ENCODE results near the gene PLCB1. TPM values are rescaled to one million over a fixed set of nuclear protein-coding genes. Genes with fewer than 3 reads are reported as not detected.

Gene PLCB1
- total and polyA plus RNA-seq, 2 of the 4 experiments (the other 2 are of a cell fraction) = 5.6 to 16.1 TPM

DNA sequence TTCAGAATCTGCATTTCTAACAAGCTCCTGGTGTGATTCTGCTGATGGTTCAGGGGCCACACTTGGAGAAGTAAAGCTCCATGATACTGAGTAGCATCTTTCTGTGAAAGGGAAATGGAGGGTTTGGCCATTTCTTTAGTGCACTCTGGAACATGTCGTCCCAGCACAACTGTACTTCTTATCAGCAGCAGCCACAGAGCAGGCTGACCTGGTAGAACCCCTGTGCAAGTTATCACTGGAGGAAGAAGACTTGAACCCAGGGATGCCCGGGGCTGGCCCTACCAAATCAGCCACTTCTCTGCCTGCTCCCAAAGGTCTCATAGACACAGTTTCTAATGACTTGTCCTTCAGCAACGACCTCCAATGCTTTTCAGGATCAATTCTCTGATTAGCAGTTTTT lies 582.1 kb downstream of the PLCB1 start:
- dilution Hi-C loops (cut with HindIII; ENCODE audit: low sequenced_read_pairs, unreplicated experiment) (no loop called here), intact Hi-C loops (cut with micrococcal nuclease) (no loop called here), in situ Hi-C loops (cut with MboI; ENCODE audit: low sequenced_read_pairs) (loop anchor here (25.0 kb wide), 1 partner anchor 302 kb away; no protein-coding TSS in a partner anchor)
- no CpG with 5 or more reads among the region's 3 CpGs for WGBS, 2 experiments (ENCODE audit: extremely low coverage in 2 of 2, insufficient read length in 1 of 2)
- Histone ChIP-seq H3K27me3 (ENCODE audit: control insufficient read depth, insufficient read depth, low read length) (no peaks in the 10 kb centered on the region), H4K20me1 (ENCODE audit: insufficient read depth, low read length) (no peaks in the 10 kb centered on the region), H3K9me1 (ENCODE audit: insufficient read depth, low read length) (no peaks in the 10 kb centered on the region), H2AK9ac (replicated peaks; ENCODE audit: low read depth, low read length, poor library complexity) (no peak overlapping the region), H3K4me2 (ENCODE audit: low read depth, low read length) (no peak overlapping the region), H2BK15ac (ENCODE audit: low read depth, low read length) (no peak overlapping the region), H3K9me3 (ENCODE audit: control insufficient read depth, insufficient read depth, low read length) (no peaks in the 10 kb centered on the region), H3K27ac (ENCODE audit: insufficient read depth, low read length) (no peak overlapping the region), H3K4me3 (ENCODE audit: insufficient read depth, low read depth, low read length) (no peak overlapping the region), H2BK5ac (ENCODE audit: low read depth, low read length, poor library complexity, severe bottlenecking) (no peak overlapping the region), H3K56ac (ENCODE audit: extremely low read depth, insufficient read depth, low read length) (no peak overlapping the region), H2AK5ac (ENCODE audit: low read depth, low read length) (no peak overlapping the region), H3K9ac (ENCODE audit: low read depth, low read length) (no peak overlapping the region), H2BK20ac (ENCODE audit: low read depth, low read length) (no peak overlapping the region), H3K4me1 (ENCODE audit: control insufficient read depth, insufficient read depth, low read length) (no peaks in the 10 kb centered on the region), H2BK120ac (ENCODE audit: low read depth, low read length) (no peak overlapping the region), H4K8ac (ENCODE audit: low read depth in 2 of 2, low read length in 2 of 2) (no peak overlapping the region), H3K23ac (ENCODE audit: low read depth, low read length) (no peak overlapping the region), H3K14ac (replicated peaks; ENCODE audit: low read depth, low read length) (no peak overlapping the region), H2AFZ (replicated peaks; ENCODE audit: low read length, poor library complexity) (no peak overlapping the region), H3K18ac (ENCODE audit: low read depth, low read length) (no peak overlapping the region), H4K91ac (ENCODE audit: insufficient read depth, low read depth, low read length) (no peak overlapping the region), H3K79me1 (ENCODE audit: low read depth in 1 of 2, low read length in 2 of 2) (no peaks in the 10 kb centered on the region), H3K36me3 (ENCODE audit: control insufficient read depth, insufficient read depth, low read length) (no peaks in the 10 kb centered on the region; the same call in 1 of the 2 replicates), H4K5ac (ENCODE audit: low read depth, low read length) (no peak overlapping the region), H3K4ac (ENCODE audit: low read depth, low read length) (no peak overlapping the region)
- CTCF ChIA-PET = no interaction called here
- TF ChIP-seq USF2 (IDR thresholded peaks at IDR 0.05; ENCODE audit: low read depth, low read length) = no peak
- no peak for TF ChIP-seq MXI1 (IDR thresholded peaks at IDR 0.05; ENCODE audit: borderline replicate concordance, low read depth, low read length)
- no peak for TF ChIP-seq NFE2L2 (IDR thresholded peaks at IDR 0.05; ENCODE audit: low read depth, low read length)
- no peak for TF ChIP-seq MAFK (IDR thresholded peaks at IDR 0.05; ENCODE audit: low read depth, low read length)
- TF ChIP-seq BHLHE40 (IDR thresholded peaks at IDR 0.05; ENCODE audit: low read depth, low read length) = no peak
- no peak for TF ChIP-seq RFX5 (IDR thresholded peaks at IDR 0.05; ENCODE audit: low read depth, low read length)
- no peak for TF ChIP-seq RCOR1 (IDR thresholded peaks at IDR 0.05; ENCODE audit: insufficient replicate concordance, low read length)
- TF ChIP-seq CEBPB (IDR thresholded peaks at IDR 0.05; ENCODE audit: low read depth, low read length) = no peak
- no peak for TF ChIP-seq FOS (IDR thresholded peaks at IDR 0.05; ENCODE audit: low read depth, low read length)
- TF ChIP-seq SMC3 (IDR thresholded peaks at IDR 0.05; ENCODE audit: low read depth, low read length) = no peak
- TF ChIP-seq, protein P1, sequence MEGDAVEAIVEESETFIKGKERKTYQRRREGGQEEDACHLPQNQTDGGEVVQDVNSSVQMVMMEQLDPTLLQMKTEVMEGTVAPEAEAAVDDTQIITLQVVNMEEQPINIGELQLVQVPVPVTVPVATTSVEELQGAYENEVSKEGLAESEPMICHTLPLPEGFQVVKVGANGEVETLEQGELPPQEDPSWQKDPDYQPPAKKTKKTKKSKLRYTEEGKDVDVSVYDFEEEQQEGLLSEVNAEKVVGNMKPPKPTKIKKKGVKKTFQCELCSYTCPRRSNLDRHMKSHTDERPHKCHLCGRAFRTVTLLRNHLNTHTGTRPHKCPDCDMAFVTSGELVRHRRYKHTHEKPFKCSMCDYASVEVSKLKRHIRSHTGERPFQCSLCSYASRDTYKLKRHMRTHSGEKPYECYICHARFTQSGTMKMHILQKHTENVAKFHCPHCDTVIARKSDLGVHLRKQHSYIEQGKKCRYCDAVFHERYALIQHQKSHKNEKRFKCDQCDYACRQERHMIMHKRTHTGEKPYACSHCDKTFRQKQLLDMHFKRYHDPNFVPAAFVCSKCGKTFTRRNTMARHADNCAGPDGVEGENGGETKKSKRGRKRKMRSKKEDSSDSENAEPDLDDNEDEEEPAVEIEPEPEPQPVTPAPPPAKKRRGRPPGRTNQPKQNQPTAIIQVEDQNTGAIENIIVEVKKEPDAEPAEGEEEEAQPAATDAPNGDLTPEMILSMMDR (conservative IDR thresholded peaks at IDR 0.05; ENCODE audit: low read depth, low read length) = no peak
- TF ChIP-seq CHD1 (IDR thresholded peaks at IDR 0.05; ENCODE audit: low read depth, low read length) = no peak
- no peak for TF ChIP-seq POLR2A (IDR thresholded peaks at IDR 0.05; ENCODE audit: low read depth, low read length)
- TF ChIP-seq ELK1 (IDR thresholded peaks at IDR 0.05; ENCODE audit: borderline replicate concordance, low read depth, low read length) = no peak
- TF ChIP-seq RAD21 (IDR thresholded peaks at IDR 0.05; ENCODE audit: low read length) = no peak
- TF ChIP-seq MAZ (IDR thresholded peaks at IDR 0.05; ENCODE audit: borderline replicate concordance, low read depth, low read length) = no peak
- no TSS peak for BruUV-seq (replicated peaks)
- DNase-seq = no peak
- ATAC-seq (ENCODE audit: low read depth) = no peak
- POLR2A ChIA-PET (ENCODE audit: unreplicated experiment) = no interaction called here
